HUES64 (cell line): ENCODE data around the gene C1QB.
"Not testable (repeated sequence)": the region's sequence is repeated elsewhere in the genome, so short reads cannot be mapped to it uniquely, and the experiment has no call there.

Source experiments
- H3K27ac ChIP-seq: 2 replicates; pipeline ENCODE4 v1.7.0; 2013; ENCODE audit warnings: low read depth, low read length, inconsistent platforms
- H3K27me3 ChIP-seq: 2 replicates; pipeline ENCODE4 v1.6.1; 2013; ENCODE audit warnings: mild to moderate bottlenecking, low read length; ENCODE audit not compliant: insufficient read depth
- H3K36me3 ChIP-seq: 2 replicates; pipeline ENCODE4 v1.6.1; 2013; ENCODE audit warnings: mild to moderate bottlenecking, low read length; ENCODE audit not compliant: insufficient read depth
- H3K4me1 ChIP-seq: 2 replicates; pipeline ENCODE4 v1.6.1; 2013; ENCODE audit warnings: mild to moderate bottlenecking, low read length, moderate library complexity; ENCODE audit not compliant: insufficient read depth
- H3K4me3 ChIP-seq: 2 replicates; pipeline ENCODE4 v1.5.1; 2013; ENCODE audit warnings: mild to moderate bottlenecking, low read length, moderate library complexity
- H3K9ac ChIP-seq: 2 replicates; pipeline ENCODE4 v1.6.1; 2013; ENCODE audit warnings: mild to moderate bottlenecking, low read depth, low read length
- H3K9me3 ChIP-seq: 2 replicates; pipeline ENCODE4 v1.6.1; 2013; ENCODE audit warnings: low read depth, low read length; ENCODE audit not compliant: insufficient read depth
- WGBS: fragments of 150-250, 120-280 bp; methylation state at CpG from one replicate; pipeline ENCODE4 v1.1.7; 2013; ENCODE audit warnings: missing lambda C conversion rate; 5-methylcytosine and 5-hydroxymethylcytosine counted together

The C1QB gene

DNA sequence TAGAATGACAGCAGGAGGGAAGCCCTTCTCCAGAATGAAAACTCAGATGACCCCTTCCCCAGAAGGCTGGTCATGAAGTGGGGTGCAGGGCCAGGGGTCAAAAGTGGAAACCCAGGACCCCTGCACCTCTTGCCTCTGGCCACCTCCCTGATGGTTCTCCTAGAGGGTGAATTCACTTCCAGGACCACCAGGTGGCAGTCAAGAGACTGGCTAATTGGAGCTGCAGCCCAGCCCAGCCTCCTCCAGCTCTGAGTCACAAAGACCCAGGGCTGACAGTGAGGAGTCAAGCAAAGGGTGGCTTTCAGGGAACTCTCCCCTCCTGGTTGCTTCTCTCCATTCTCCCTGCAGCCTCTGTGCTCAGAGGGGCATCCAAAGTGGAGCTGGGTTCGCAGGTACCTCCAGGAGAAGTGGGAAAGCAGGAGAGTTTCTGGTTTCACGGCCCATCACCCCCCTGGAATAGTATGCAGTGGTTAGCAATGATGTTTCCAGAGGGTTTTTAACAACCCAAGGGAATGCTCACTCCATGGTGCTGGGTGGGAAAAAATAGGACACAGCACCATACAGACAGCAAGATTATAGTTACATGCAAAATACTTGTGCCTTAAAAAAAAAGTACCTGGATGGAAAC lies 51.5 kb downstream of the C1QB start:
- H3K36me3 ChIP-seq = no peaks in the 10 kb centered on the region
- no peak overlapping the region for H3K27ac ChIP-seq
- no peak overlapping the region for H3K4me3 ChIP-seq
- H3K27me3 ChIP-seq = peaks cover 3% of the 10 kb centered on the region
- no peaks in the 10 kb centered on the region for H3K9me3 ChIP-seq
- H3K4me1 ChIP-seq = no peaks in the 10 kb centered on the region
- no peak overlapping the region for H3K9ac ChIP-seq
- WGBS = 38% methylated on average over 2 of the region's 2 CpGs

DNA sequence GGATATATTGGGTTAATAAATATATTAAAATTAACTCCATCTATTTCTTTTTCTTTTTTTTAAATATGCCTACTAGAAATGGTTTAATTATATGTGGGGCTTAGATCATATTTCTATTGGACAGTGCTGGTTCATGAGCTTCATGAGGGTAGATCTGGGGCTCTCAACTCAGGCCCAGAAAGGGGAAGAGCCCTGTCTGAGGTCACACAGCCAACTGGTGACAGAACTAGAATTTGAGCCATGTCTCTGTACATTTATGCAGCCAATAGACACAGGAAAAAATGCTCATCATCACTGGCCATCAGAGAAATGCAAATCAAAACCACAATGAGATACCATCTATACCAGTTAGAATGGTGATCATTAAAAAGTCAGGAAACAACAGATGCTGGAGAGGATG lies 52.5 kb downstream of the C1QB start:
- peaks cover 9% of the 10 kb centered on the region for H3K27me3 ChIP-seq
- H3K4me3 ChIP-seq = no peak overlapping the region

DNA sequence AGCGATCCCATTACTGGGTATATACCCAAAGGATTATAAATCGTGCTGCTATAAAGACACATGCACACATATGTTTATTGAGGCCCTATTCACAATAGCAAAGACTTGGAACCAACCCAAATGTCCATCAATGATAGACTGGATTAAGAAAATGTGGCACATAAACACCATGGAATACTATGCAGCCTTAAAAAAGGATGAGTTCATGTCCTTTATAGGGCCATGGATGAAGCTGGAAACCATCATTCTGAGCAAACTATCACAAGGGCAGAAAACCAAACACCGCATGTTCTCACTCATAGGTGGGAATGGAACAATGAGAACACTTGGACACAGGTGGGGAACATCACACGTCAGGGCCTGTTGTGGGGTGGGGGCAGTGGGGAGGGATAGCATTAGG lies 53.1 kb downstream of the C1QB start:
- H3K4me3 ChIP-seq, H3K4me1 ChIP-seq, H3K27ac ChIP-seq, H3K27me3 ChIP-seq, H3K36me3 ChIP-seq, H3K9ac ChIP-seq, H3K9me3 ChIP-seq: not testable (repeated sequence)
- 91% methylated on average over 4 of the region's 4 CpGs for WGBS

More for the DNA sequence above, 52.5 kb downstream of the C1QB start:
- no peaks in the 10 kb centered on the region for H3K4me1 ChIP-seq
- no peaks in the 10 kb centered on the region for H3K36me3 ChIP-seq
- H3K9me3 ChIP-seq = no peaks in the 10 kb centered on the region
- no peak overlapping the region for H3K27ac ChIP-seq
- H3K9ac ChIP-seq = no peak overlapping the region

DNA sequence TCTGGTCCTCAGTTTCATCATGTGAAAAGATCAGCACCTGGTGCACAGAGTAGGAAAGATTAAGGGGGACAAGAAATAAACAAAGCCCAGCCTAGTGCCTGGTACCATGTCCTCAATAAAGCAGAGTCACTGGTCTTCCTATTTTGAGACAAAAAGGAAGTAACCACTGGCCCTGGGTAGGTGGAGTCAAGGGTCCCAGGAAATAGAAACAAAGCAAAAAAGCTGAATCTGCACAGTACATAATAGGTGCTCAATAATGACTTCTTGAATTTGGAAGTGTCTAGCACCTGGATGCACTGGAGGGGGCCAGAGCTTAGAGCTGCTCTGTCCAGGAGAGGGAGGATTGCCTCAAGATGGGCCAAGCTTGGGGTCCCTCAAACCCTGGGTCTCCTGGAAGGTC lies 55.7 kb downstream of the C1QB start:
- Histone ChIP-seq H3K27ac (no peak overlapping the region), H3K4me1 (no peaks in the 10 kb centered on the region), H3K27me3 (peaks cover 26% of the 10 kb centered on the region), H3K36me3 (no peaks in the 10 kb centered on the region), H3K9me3 (no peaks in the 10 kb centered on the region), H3K9ac (no peak overlapping the region), H3K4me3 (no peak overlapping the region)

DNA sequence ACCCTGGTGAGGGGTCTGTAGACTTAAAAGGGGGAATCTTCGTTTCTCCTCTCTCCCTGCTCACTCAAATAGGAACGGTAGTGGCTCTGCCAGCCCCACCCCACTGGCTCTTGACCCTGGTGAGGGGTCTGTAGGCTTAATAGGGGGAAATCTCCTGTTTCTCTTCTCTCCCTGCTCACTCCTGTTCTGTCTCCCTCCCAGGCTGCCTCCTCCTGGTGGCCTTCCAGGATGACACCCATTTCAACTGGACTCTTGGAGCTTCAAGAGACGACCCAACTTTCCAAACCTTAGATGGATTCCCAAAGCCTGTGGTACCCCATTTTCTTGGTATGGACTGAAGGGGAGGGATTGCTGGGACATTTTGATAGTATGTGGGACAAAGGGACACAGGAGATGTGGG lies 56.2 kb downstream of the C1QB start:
- H3K27me3 ChIP-seq = peaks cover 26% of the 10 kb centered on the region
- no peak overlapping the region for H3K4me3 ChIP-seq
- no peaks in the 10 kb centered on the region for H3K9me3 ChIP-seq
- no peak overlapping the region for H3K9ac ChIP-seq
- no peak overlapping the region for H3K27ac ChIP-seq
- 36% methylated on average over 1 of the region's 3 CpGs for WGBS
- no peaks in the 10 kb centered on the region for H3K36me3 ChIP-seq
- H3K4me1 ChIP-seq = no peaks in the 10 kb centered on the region

DNA sequence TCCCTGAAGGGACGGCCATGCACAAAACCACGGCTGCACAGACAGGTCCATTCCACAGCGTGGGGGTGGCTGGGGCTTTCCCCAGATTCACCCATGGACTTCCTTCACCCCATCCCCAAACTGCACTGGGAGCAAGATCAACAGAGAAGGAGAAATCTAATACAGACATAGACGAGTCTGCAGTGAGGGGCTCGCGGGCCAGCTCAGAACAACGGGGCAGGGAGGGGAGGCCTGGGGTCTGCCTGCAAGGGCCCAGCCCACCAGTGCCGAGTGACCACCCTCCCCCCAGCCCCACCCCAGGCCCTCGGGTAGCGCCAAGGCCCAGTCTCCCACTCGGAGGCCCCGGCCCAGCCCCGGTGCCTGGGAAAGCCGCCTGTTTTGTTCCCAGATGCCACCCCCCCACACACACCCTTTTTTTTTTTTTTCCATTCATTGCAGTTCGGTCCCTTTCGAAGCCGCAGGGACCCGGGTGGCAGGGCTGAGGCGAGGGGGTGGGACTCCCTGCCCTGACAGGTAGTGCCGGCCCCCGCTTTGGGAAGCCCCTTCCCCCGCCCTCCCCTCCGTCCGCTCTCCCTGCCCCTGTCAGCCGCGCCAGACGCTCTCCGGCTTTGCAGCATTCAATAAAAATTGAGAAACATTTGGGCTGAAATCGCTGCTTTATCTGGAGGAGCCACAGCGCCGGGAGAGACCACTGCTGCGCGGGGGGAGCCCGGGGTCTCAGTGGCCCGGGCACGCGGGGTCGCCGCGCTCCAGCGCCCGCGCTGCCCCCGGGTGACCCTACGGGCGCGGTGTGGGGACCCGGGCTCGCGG lies 57.1 kb downstream of the C1QB start:
- H3K27me3 ChIP-seq = peaks cover 26% of the 10 kb centered on the region
- peak overlapping the region; percentile 55 for H3K4me3 ChIP-seq
- no peaks in the 10 kb centered on the region for H3K9me3 ChIP-seq
- no peaks in the 10 kb centered on the region for H3K36me3 ChIP-seq
- peak overlapping the region; percentile 74; the same call in 1 of the 2 replicates for H3K9ac ChIP-seq
- no peaks in the 10 kb centered on the region for H3K4me1 ChIP-seq
- 8% methylated on average over 50 of the region's 50 CpGs for WGBS
- H3K27ac ChIP-seq = no peak overlapping the region

DNA sequence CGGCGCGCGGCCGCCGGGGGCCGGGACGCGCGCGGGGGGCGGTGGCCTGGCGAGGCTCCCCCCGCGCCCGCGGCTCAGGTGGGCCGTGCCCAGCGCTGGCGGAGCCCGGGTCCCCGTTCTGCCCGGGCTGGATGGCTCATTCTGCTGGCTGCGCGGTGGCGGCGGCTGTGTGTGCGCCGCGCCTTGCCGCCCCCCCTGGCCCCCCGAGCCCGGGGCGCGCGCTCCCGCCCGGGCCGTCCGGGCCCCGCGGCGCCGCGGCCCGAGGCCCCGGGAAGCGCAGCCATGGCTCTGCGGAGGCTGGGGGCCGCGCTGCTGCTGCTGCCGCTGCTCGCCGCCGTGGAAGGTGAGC lies 57.6 kb downstream of the C1QB start, which contains the start of gene EPHB2:
EPHB2 (plus strand) TSS at position 139 of the 349 bp plus-strand sequence; CDS start at position 283, 144 bp downstream.
- WGBS = under 1% methylated on average over 55 of the region's 55 CpGs
- Histone ChIP-seq H3K9me3 (no peaks in the 10 kb centered on the region), H3K4me1 (no peaks in the 10 kb centered on the region), H3K27me3 (peaks cover 26% of the 10 kb centered on the region), H3K27ac (no peak within 1 kb of the TSS), H3K4me3 (peak within 1 kb of the TSS; percentile 55), H3K36me3 (no peaks in the 10 kb centered on the region), H3K9ac (peak within 1 kb of the TSS; percentile 74; the same call in 1 of the 2 replicates)

DNA sequence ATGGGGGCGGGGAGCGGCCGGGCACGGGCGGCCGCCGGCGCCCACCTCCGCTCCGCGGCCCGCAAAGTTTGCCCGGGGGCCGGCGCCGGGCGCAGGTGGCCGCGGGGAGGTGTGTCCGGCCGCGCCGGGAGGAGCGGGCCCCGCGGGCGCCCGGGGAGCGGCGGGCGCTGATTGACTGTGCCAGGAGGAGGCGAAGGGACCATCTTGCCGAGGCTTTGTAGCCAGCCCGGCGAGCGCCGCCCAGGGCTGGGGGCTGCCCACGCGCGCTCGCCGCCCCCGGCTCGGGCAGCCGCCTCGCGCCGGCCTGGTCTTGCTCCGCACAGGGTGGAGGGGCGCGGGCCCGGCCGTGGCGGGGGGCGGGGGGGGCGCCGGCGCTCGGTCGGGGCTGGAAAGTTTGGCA lies 58.0 kb downstream of the C1QB start:
- no peaks in the 10 kb centered on the region for H3K9me3 ChIP-seq
- H3K36me3 ChIP-seq = no peaks in the 10 kb centered on the region
- H3K4me3 ChIP-seq = peak overlapping the region; percentile 55
- H3K27me3 ChIP-seq = peaks cover 26% of the 10 kb centered on the region
- H3K27ac ChIP-seq = no peak overlapping the region
- WGBS = under 1% methylated on average over 58 of the region's 60 CpGs
- H3K4me1 ChIP-seq = no peaks in the 10 kb centered on the region
- no peak overlapping the region for H3K9ac ChIP-seq
